ENCODE measurements around the gene PROCA1. TPM values are rescaled to one million over a fixed set of nuclear protein-coding genes. Genes with fewer than 3 reads are reported as not detected.
"Not testable (repeated sequence)": the region's sequence is repeated elsewhere in the genome, so short reads cannot be mapped to it uniquely, and the experiment has no call there.

PROCA1 gene
- total RNA-seq, 2 experiments from 2014 or later: 6.1 to 9.0 TPM

- ATAC-seq; DNase-seq; H3K27ac Mint-ChIP-seq; H3K27me3 Mint-ChIP-seq; H3K9me3 Mint-ChIP-seq (ENCODE audit: low read depth); CTCF ChIA-PET; H3K4me3 Mint-ChIP-seq: not testable (repeated sequence)
- Mint-ChIP-seq H3K36me3 (peaks cover 30% of the 10 kb centered on the region), H3K4me1 (peaks cover 29% of the 10 kb centered on the region)
Measured at GRCh38 chr17:28658342-28658741, 53.3 kb downstream of the PROCA1 start.

DNA sequence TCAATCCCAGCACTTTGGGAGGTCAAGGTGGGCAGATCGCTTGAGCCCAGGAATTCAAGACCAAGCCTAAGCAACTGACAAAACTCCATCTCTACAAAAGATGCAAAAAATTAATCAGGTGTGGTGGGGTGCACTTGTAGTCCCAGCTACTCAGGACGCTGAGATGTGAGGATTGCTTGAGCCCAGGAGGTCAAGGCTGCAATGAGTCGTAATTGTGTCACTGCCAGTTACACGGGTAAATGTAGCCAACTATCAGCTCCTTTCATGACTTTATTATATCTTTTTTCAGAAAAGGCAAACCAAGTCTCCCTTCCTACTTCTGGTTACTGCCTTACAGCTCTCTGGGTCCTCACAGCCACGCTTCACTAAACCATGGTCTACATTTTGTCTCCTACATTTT lies 53.9 kb downstream of the PROCA1 start:
- no peak for ATAC-seq
- Mint-ChIP-seq H3K9me3 (ENCODE audit: low read depth) (no peaks in the 10 kb centered on the region), H3K27me3 (no peaks in the 10 kb centered on the region), H3K4me3 (no peak overlapping the region), H3K36me3 (peaks cover 33% of the 10 kb centered on the region), H3K4me1 (peaks cover 23% of the 10 kb centered on the region), H3K27ac (no peak overlapping the region)
- no peak for DNase-seq
- CTCF ChIA-PET: interaction anchor here (0.8 to 1.3 kb wide), 2 partner anchors 11 to 17 kb away, joined by 3 read pairs; no protein-coding TSS in a partner anchor

DNA sequence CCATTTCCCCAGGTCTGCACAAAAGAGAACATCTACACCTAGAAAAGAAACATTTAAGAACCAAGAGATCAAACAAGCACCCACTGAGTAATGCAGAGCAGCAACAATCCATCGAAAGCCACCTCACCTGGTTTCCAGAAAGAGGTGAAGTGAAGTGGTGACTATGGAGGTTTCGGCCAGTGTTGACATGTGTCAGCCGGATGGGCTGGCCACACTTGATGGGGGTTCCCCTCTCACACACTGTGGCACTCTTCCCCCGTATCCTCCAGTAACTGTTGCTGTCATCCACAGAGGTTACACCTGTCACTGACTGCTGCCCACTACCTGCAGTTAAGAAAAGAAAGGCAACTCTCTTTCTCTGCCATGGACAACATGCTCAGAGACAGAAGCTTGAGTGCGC lies 56.5 kb downstream of the PROCA1 start:
- peak; percentile 27 for ATAC-seq

More for the DNA sequence above, 56.5 kb downstream of the PROCA1 start:
- H3K36me3 Mint-ChIP-seq: peaks cover 29% of the 10 kb centered on the region
- H3K4me1 Mint-ChIP-seq: peaks cover 12% of the 10 kb centered on the region
- H3K27ac Mint-ChIP-seq: no peak overlapping the region
- no peak overlapping the region for H3K4me3 Mint-ChIP-seq
- CTCF ChIA-PET: interaction anchor here (0.6 to 1.7 kb wide), 3 partner anchors 8 to 22 kb away, joined by 3 to 6 read pairs (median 3); partner anchors contain the start of gene BLTP2
- H3K9me3 Mint-ChIP-seq (ENCODE audit: low read depth): no peaks in the 10 kb centered on the region
- no peaks in the 10 kb centered on the region for H3K27me3 Mint-ChIP-seq
- no peak for DNase-seq

Other genes starting within 250 kb of the PROCA1 start
- not detected for gene SLC13A2, start 238.2 kb downstream of the PROCA1 start, total RNA-seq
- not detected for gene FOXN1, start 205.5 kb downstream of the PROCA1 start, total RNA-seq
- 10 to 100 TPM; 41.2 to 59.0 TPM for gene UNC119, start 159.3 kb downstream of the PROCA1 start, total RNA-seq
- gene PIGS, start 140.4 kb downstream of the PROCA1 start, total RNA-seq: 10 to 100 TPM; 61.0 to 66.2 TPM
- 10 to 100 TPM; 36.9 to 52.0 TPM for gene ALDOC, start 135.0 kb downstream of the PROCA1 start, total RNA-seq
- gene SPAG5, start 112.9 kb downstream of the PROCA1 start, total RNA-seq: 100 to 1,000 TPM; 151 to 197 TPM
- gene RSKR, start 97.7 kb downstream of the PROCA1 start, total RNA-seq: 10 to 100 TPM; 25.4 to 28.2 TPM
- gene BLTP2, start 66.7 kb downstream of the PROCA1 start, total RNA-seq: 100 to 1,000 TPM; 163 to 186 TPM
- gene SDF2, start 50.0 kb downstream of the PROCA1 start, total RNA-seq: 10 to 100 TPM; 45.9 to 48.9 TPM
- 10 to 100 TPM; 64.7 to 81.2 TPM for gene SUPT6H, start 49.7 kb downstream of the PROCA1 start, total RNA-seq
- 1 to 10 TPM; 5.6 to 8.3 TPM for gene RAB34, start 6.0 kb upstream of the PROCA1 start, total RNA-seq
- gene RPL23A, start 8.1 kb upstream of the PROCA1 start, total RNA-seq: 1,000 to 10,000 TPM; 1,823 to 1,960 TPM
- gene TLCD1, start 14.3 kb upstream of the PROCA1 start, total RNA-seq: 1 to 10 TPM; 3.2 to 5.6 TPM
- 1 to 10 TPM; 3.6 to 5.1 TPM for gene NEK8, start 16.9 kb upstream of the PROCA1 start, total RNA-seq
- 100 to 1,000 TPM in 1 of 2 experiments, 10 to 100 TPM in 1; 60.1 to 107 TPM for gene TRAF4, start 32.1 kb upstream of the PROCA1 start, total RNA-seq
- 10 to 100 TPM; 14.5 to 19.6 TPM for gene FAM222B, start 130.9 kb upstream of the PROCA1 start, total RNA-seq
- gene ERAL1, start 143.1 kb upstream of the PROCA1 start, total RNA-seq: 10 to 100 TPM; 46.1 to 50.6 TPM
- 100 to 1,000 TPM; 143 to 191 TPM for gene FLOT2, start 185.8 kb upstream of the PROCA1 start, total RNA-seq
- 10 to 100 TPM; 23.1 to 25.9 TPM for gene DHRS13, start 191.2 kb upstream of the PROCA1 start, total RNA-seq
- 10 to 100 TPM; 79.5 to 85.8 TPM for gene PHF12, start 239.6 kb upstream of the PROCA1 start, total RNA-seq

All from activated CD8-positive, alpha-beta memory T cell treated with anti-CD3 and anti-CD28 coated beads, Interleukin-2, amount 10 ng/mL, durations not matched to agents 7 days and 5 days (primary cell).